ENCODE measurements around the gene TBATA.

The TBATA gene

GRCh38 chr10:70738761-70739121, 46.4 kb downstream of the TBATA start:
- H3K27ac Mint-ChIP-seq: no peak overlapping the region
- H3K9me3 Mint-ChIP-seq: no peaks in the 10 kb centered on the region
- H3K4me3 Mint-ChIP-seq: no peak overlapping the region
- TF ChIP-seq, protein P1, sequence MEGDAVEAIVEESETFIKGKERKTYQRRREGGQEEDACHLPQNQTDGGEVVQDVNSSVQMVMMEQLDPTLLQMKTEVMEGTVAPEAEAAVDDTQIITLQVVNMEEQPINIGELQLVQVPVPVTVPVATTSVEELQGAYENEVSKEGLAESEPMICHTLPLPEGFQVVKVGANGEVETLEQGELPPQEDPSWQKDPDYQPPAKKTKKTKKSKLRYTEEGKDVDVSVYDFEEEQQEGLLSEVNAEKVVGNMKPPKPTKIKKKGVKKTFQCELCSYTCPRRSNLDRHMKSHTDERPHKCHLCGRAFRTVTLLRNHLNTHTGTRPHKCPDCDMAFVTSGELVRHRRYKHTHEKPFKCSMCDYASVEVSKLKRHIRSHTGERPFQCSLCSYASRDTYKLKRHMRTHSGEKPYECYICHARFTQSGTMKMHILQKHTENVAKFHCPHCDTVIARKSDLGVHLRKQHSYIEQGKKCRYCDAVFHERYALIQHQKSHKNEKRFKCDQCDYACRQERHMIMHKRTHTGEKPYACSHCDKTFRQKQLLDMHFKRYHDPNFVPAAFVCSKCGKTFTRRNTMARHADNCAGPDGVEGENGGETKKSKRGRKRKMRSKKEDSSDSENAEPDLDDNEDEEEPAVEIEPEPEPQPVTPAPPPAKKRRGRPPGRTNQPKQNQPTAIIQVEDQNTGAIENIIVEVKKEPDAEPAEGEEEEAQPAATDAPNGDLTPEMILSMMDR (IDR thresholded peaks at IDR 0.05; ENCODE audit: unreplicated experiment in 3 of 3): no peak
- H3K27me3 Mint-ChIP-seq (ENCODE audit: low read depth): no peaks in the 10 kb centered on the region
- peaks cover 29% of the 10 kb centered on the region for H3K4me1 Mint-ChIP-seq
- no peaks in the 10 kb centered on the region for H3K36me3 Mint-ChIP-seq (ENCODE audit: low read depth)

- TF ChIP-seq, protein P1 (IDR thresholded peaks at IDR 0.05; ENCODE audit: unreplicated experiment in 3 of 3): peak in 1 of 3 experiments; percentile 9
- Mint-ChIP-seq H3K9me3 (no peaks in the 10 kb centered on the region), H3K36me3 (ENCODE audit: low read depth) (no peaks in the 10 kb centered on the region), H3K4me3 (no peak overlapping the region), H3K4me1 (peaks cover 29% of the 10 kb centered on the region), H3K27me3 (ENCODE audit: low read depth) (no peaks in the 10 kb centered on the region), H3K27ac (no peak overlapping the region)
Measured at GRCh38 chr10:70738006-70738760, 47.0 kb downstream of the TBATA start.

DNA sequence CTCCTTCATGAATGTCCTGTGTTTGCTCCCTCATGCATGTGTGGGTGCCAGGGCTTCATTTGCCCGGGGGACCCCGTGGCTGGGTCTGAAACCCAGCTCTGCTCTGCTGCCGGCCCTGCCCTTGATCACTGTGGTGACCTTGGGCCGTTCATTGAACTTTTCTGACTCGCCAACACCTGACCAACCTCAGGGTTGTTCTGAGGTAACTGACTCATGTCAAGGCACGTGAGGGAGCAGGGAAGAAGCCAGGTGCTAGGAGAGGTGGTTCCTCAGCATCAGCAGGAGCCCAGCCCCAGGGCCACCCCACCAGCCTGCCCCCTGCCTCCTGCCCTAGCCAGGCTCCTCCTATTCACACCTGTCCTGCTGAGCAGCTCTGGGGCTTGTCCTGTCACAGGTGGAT, 47.9 kb downstream of the TBATA start:
- H3K27me3 Mint-ChIP-seq (ENCODE audit: low read depth): peaks cover 5% of the 10 kb centered on the region
- peaks cover 26% of the 10 kb centered on the region for H3K4me1 Mint-ChIP-seq
- no peak overlapping the region for H3K27ac Mint-ChIP-seq
- no peak overlapping the region for H3K4me3 Mint-ChIP-seq
- H3K36me3 Mint-ChIP-seq (ENCODE audit: low read depth): no peaks in the 10 kb centered on the region
- TF ChIP-seq, protein P1 (IDR thresholded peaks at IDR 0.05; ENCODE audit: unreplicated experiment in 3 of 3): no peak
- H3K9me3 Mint-ChIP-seq: no peaks in the 10 kb centered on the region

DNA sequence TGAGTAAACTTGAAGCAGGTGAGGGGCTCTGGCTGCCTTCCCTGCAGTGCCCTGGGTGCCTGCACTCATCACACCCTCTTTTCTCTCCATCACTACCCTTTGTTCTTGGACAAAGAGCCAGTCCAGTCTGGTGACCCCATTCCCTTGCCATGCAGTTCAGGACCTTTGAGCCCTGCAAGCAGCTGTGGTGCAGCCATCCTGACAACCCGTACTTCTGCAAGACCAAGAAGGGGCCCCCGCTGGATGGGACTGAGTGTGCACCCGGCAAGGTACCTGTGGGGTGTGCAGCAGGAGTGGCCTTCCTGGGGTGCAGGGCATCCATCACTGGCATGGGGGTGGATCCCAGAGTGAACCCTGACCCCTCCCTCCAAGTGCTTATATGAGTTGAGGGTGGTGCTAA, 48.7 kb downstream of the TBATA start:
- H3K27ac Mint-ChIP-seq: no peak overlapping the region
- H3K4me1 Mint-ChIP-seq: peaks cover 25% of the 10 kb centered on the region
- H3K9me3 Mint-ChIP-seq: no peaks in the 10 kb centered on the region
- TF ChIP-seq, protein P1 (IDR thresholded peaks at IDR 0.05; ENCODE audit: unreplicated experiment in 3 of 3): no peak
- peaks cover 12% of the 10 kb centered on the region for H3K27me3 Mint-ChIP-seq (ENCODE audit: low read depth)
- no peaks in the 10 kb centered on the region for H3K36me3 Mint-ChIP-seq (ENCODE audit: low read depth)
- H3K4me3 Mint-ChIP-seq: no peak overlapping the region

DNA sequence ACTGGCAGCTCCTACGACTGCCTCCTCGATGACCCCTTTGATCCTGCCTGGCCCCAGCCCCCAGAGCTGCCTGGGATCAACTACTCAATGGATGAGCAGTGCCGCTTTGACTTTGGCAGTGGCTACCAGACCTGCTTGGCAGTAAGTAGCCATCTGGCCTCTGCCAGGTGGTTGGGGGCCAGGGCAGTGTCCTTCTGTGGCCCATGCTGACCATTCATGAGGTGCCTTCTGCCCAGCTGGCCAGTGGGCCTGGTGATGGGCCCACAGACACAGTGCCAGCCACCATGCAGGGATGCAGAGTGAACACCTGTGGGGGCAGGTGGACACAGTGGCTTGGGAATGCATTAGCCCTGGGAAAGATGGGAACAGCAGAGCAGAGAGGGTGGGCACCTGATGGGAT, 50.0 kb downstream of the TBATA start:
- Mint-ChIP-seq H3K27me3 (ENCODE audit: low read depth) (peaks cover 12% of the 10 kb centered on the region), H3K4me3 (no peak overlapping the region), H3K36me3 (ENCODE audit: low read depth) (no peaks in the 10 kb centered on the region), H3K27ac (no peak overlapping the region), H3K4me1 (peaks cover 18% of the 10 kb centered on the region), H3K9me3 (no peaks in the 10 kb centered on the region)
- TF ChIP-seq, protein P1 (IDR thresholded peaks at IDR 0.05; ENCODE audit: unreplicated experiment in 3 of 3): no peak

DNA sequence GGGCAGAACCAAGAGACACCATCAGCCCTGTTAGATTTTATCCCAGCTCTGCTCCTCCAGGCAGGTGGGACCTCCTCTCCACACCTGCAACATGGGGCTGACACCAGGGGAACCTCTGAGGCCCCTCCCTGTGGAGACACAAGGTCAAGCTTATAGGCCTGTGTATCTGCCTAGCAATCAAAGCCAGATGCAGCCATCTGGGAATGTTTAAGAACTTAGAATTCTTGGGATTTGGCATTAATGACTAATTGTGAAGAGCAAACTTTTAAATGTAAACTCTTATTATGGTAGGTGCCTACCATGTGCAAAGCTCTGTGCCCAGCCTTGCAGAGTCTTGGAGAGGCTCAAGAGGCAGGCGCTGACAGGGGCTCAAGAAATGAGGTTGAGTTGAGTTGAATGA, 52.1 kb downstream of the TBATA start:
- Mint-ChIP-seq H3K4me1 (peaks cover 24% of the 10 kb centered on the region), H3K4me3 (no peak overlapping the region), H3K9me3 (no peaks in the 10 kb centered on the region), H3K27ac (no peak overlapping the region), H3K27me3 (ENCODE audit: low read depth) (peaks cover 15% of the 10 kb centered on the region), H3K36me3 (ENCODE audit: low read depth) (no peaks in the 10 kb centered on the region)
- TF ChIP-seq, protein P1 (IDR thresholded peaks at IDR 0.05; ENCODE audit: unreplicated experiment in 3 of 3): no peak

Measured in nephron (organoid).